ENCODE data around the gene JAG1. TPM values are rescaled to one million over a fixed set of nuclear protein-coding genes. Genes with fewer than 3 reads are reported as not detected.

Gene JAG1
- total and polyA plus RNA-seq, 9 of the 15 experiments (the other 6 are each of a cell fraction or from before 2014, with no cell fraction given): 0.04 to 0.40 (median 0.07) TPM

- CTCF ChIA-PET (ENCODE audit: low intra/inter-chr PET ratio): no interaction called here
Observed at GRCh38 chr20:10657453-10657852, 16.3 kb downstream of the JAG1 start.

More at GRCh38 chr20:10657453-10657852, 16.3 kb downstream of the JAG1 start:
- Histone ChIP-seq H4K20me1 (replicated peaks; ENCODE audit: control insufficient read depth, insufficient read depth, low read length) (no peaks in the 10 kb centered on the region), H3K36me3 (ENCODE audit: control insufficient read depth, insufficient read depth, low read length) (no peaks in the 10 kb centered on the region), H3K9me1 (ENCODE audit: control insufficient read depth, insufficient read depth, low read length) (no peaks in the 10 kb centered on the region), H3K27me3 (ENCODE audit: control insufficient read depth in 2 of 2, insufficient read depth in 2 of 2, low read length in 2 of 2) (peaks cover 0 to 37% of the 10 kb centered on the region in 2 experiments; a peak in 2 of 5 replicates), H3K4me3 (no peak overlapping the region), H3K9ac (ENCODE audit: insufficient read depth in 1 of 2, low read depth in 2 of 2, low read length in 2 of 2) (no peak overlapping the region), H2AFZ (ENCODE audit: low read depth, low read length) (no peak overlapping the region), H3K9me3 (replicated peaks; ENCODE audit: control insufficient read depth, insufficient read depth, low read depth, low read length) (no peaks in the 10 kb centered on the region), H3K79me2 (ENCODE audit: control insufficient read depth, insufficient read depth, low read length) (no peaks in the 10 kb centered on the region), H3K4me1 (replicated peaks in 1 of 2; ENCODE audit: control insufficient read depth in 2 of 2, insufficient read depth in 2 of 2, low read length in 2 of 2) (no peaks in the 10 kb centered on the region), H3K27ac (ENCODE audit: extremely low read depth, low read depth, low read length) (no peak overlapping the region), H3K4me2 (ENCODE audit: insufficient read depth, low read length) (no peak overlapping the region)
- TF ChIP-seq BHLHE40 (IDR thresholded peaks at IDR 0.05; ENCODE audit: low read length) (no peak), CHD4 (IDR thresholded peaks at IDR 0.05; ENCODE audit: insufficient read depth, insufficient replicate concordance, low read depth, low read length, poor library complexity, severe bottlenecking) (no peak), MYNN (IDR thresholded peaks at IDR 0.05) (no peak), MYNN (CRISPR knock-in tag; IDR thresholded peaks at IDR 0.05) (no peak), SMARCC2 (IDR thresholded peaks at IDR 0.05; ENCODE audit: low read depth) (no peak), FIP1L1 (IDR thresholded peaks at IDR 0.05; ENCODE audit: low read depth, low read length, poor library complexity, severe bottlenecking) (no peak), EZH2 (IDR thresholded peaks at IDR 0.05; ENCODE audit: borderline replicate concordance, low read depth, low read length) (no peak), SIN3A (IDR thresholded peaks at IDR 0.05; ENCODE audit: borderline replicate concordance in 2 of 2, control insufficient read depth in 1 of 2, low read depth in 2 of 2, low read length in 2 of 2) (no peak), SRSF1 (IDR thresholded peaks at IDR 0.05; ENCODE audit: low read depth, low read length) (no peak), GTF2B (IDR thresholded peaks at IDR 0.05; ENCODE audit: extremely low read depth, insufficient read length) (no peak), POU5F1 (IDR thresholded peaks at IDR 0.05; ENCODE audit: borderline replicate concordance, low read depth, low read length, partially characterized antibody) (no peak), POLR2AphosphoS5 (IDR thresholded peaks at IDR 0.05; ENCODE audit: control insufficient read depth, insufficient read depth, low read depth, low read length) (no peak)
- TF ChIP-seq, protein P1, sequence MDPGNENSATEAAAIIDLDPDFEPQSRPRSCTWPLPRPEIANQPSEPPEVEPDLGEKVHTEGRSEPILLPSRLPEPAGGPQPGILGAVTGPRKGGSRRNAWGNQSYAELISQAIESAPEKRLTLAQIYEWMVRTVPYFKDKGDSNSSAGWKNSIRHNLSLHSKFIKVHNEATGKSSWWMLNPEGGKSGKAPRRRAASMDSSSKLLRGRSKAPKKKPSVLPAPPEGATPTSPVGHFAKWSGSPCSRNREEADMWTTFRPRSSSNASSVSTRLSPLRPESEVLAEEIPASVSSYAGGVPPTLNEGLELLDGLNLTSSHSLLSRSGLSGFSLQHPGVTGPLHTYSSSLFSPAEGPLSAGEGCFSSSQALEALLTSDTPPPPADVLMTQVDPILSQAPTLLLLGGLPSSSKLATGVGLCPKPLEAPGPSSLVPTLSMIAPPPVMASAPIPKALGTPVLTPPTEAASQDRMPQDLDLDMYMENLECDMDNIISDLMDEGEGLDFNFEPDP (CRISPR knock-in tag; IDR thresholded peaks at IDR 0.05): no peak
- TF ChIP-seq, protein P2, sequence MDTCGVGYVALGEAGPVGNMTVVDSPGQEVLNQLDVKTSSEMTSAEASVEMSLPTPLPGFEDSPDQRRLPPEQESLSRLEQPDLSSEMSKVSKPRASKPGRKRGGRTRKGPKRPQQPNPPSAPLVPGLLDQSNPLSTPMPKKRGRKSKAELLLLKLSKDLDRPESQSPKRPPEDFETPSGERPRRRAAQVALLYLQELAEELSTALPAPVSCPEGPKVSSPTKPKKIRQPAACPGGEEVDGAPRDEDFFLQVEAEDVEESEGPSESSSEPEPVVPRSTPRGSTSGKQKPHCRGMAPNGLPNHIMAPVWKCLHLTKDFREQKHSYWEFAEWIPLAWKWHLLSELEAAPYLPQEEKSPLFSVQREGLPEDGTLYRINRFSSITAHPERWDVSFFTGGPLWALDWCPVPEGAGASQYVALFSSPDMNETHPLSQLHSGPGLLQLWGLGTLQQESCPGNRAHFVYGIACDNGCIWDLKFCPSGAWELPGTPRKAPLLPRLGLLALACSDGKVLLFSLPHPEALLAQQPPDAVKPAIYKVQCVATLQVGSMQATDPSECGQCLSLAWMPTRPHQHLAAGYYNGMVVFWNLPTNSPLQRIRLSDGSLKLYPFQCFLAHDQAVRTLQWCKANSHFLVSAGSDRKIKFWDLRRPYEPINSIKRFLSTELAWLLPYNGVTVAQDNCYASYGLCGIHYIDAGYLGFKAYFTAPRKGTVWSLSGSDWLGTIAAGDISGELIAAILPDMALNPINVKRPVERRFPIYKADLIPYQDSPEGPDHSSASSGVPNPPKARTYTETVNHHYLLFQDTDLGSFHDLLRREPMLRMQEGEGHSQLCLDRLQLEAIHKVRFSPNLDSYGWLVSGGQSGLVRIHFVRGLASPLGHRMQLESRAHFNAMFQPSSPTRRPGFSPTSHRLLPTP (IDR thresholded peaks at IDR 0.05; ENCODE audit: borderline replicate concordance, extremely low read depth, insufficient read length): no peak
- TF ChIP-seq, protein P3, sequence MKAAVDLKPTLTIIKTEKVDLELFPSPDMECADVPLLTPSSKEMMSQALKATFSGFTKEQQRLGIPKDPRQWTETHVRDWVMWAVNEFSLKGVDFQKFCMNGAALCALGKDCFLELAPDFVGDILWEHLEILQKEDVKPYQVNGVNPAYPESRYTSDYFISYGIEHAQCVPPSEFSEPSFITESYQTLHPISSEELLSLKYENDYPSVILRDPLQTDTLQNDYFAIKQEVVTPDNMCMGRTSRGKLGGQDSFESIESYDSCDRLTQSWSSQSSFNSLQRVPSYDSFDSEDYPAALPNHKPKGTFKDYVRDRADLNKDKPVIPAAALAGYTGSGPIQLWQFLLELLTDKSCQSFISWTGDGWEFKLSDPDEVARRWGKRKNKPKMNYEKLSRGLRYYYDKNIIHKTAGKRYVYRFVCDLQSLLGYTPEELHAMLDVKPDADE (conservative IDR thresholded peaks at IDR 0.05; ENCODE audit: control insufficient read depth, low read depth, low read length): no peak
- no peak for ATAC-seq
- WGBS (ENCODE audit: insufficient coverage, low coverage, missing lambda C conversion rate): 0% methylated on average over 1 of the region's 1 CpG
- no peak for DNase-seq (ENCODE audit: extremely low read depth in 1 of 4, low spot score in 3 of 4)
- intact Hi-C loops (cut with micrococcal nuclease) (no loop called here), in situ Hi-C loops (cut with MboI) (no loop called here)
- FAIRE-seq: no peak
- BruUV-seq (replicated peaks): no TSS peak
- POLR2A ChIA-PET: no interaction called here

All from K562 (cell line).